ENCODE measurements around the gene NTRK2. TPM values are rescaled to one million over a fixed set of nuclear protein-coding genes. Genes with fewer than 3 reads are reported as not detected.
"Not testable (repeated sequence)": the region's sequence is repeated elsewhere in the genome, so short reads cannot be mapped to it uniquely, and the experiment has no call there.

Gene NTRK2
- total RNA-seq, 1 donor from 2014 or later, result 65.0 TPM

DNA sequence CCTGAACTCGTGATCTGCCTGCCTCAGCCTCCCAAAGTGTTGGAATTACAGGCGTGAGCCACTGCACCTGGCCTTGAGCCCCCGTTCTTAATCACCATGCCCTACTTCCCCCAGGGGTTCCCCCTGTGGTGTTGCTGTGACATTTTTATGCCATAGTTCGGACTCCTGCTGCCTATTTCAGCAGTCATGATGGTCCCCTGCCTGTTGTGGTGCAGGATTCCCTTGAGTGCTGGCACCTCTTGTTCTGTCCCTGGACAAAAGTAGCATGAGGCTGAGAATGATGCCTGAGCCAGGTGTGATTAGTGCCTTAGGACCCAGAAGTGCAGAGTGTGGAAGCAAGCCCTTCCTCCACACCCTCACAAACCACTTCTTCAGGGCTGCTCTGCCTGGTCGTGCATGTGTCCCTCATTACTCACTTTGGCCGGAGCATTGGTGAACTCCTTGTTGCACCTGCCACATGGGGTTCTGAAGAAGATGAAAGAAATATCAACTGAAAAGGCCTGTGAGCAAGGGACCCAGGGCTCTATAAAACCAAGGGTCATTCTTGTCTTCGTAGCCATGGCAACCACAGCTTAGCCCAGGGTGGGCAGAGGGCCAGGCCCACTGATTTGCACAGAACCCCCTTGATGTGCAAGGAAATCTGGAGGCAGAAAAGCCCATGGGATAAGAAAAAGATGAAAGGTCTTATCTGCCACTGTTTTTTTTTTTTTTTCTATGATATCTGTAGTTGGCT is 228.0 kb downstream of the NTRK2 start:
- no peak overlapping the region for H3K4me3 Mint-ChIP-seq
- H3K27ac Mint-ChIP-seq, result no peak overlapping the region
- peaks cover 47% of the 10 kb centered on the region for H3K4me1 Mint-ChIP-seq
- H3K27me3 Mint-ChIP-seq (ENCODE audit: low read depth), result no peaks in the 10 kb centered on the region
- DNase-seq (ENCODE audit: low spot score in 2 of 2, unreplicated experiment in 2 of 2), result no peak
- no peaks in the 10 kb centered on the region for H3K36me3 Mint-ChIP-seq
- TF ChIP-seq, protein P1, sequence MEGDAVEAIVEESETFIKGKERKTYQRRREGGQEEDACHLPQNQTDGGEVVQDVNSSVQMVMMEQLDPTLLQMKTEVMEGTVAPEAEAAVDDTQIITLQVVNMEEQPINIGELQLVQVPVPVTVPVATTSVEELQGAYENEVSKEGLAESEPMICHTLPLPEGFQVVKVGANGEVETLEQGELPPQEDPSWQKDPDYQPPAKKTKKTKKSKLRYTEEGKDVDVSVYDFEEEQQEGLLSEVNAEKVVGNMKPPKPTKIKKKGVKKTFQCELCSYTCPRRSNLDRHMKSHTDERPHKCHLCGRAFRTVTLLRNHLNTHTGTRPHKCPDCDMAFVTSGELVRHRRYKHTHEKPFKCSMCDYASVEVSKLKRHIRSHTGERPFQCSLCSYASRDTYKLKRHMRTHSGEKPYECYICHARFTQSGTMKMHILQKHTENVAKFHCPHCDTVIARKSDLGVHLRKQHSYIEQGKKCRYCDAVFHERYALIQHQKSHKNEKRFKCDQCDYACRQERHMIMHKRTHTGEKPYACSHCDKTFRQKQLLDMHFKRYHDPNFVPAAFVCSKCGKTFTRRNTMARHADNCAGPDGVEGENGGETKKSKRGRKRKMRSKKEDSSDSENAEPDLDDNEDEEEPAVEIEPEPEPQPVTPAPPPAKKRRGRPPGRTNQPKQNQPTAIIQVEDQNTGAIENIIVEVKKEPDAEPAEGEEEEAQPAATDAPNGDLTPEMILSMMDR (IDR thresholded peaks at IDR 0.05; ENCODE audit: unreplicated experiment), result no peak
- H3K9me3 Mint-ChIP-seq, result no peaks in the 10 kb centered on the region

DNA sequence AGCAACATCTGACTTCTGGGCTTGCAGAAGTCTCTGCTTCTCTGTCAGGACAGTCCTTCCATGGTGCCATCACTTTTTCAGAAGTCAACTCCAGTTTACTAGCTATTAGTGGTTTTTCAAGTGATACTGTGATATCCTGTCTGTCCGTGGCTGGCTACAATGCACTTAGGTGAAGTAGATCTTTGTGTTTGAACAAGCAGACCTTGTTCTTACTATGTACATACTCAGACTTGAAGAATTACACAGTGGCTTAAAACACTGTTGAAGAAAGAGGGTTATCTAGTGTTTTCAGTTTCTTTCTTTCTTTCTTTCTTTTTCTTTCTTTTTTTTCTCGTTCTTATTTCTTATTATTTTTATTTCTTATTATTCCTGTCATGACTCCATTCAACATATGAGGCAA is 228.7 kb downstream of the NTRK2 start:
- TF ChIP-seq, protein P1 (IDR thresholded peaks at IDR 0.05; ENCODE audit: unreplicated experiment), result no peak
- no peak for DNase-seq (ENCODE audit: low spot score in 2 of 2, unreplicated experiment in 2 of 2)
- no peaks in the 10 kb centered on the region for H3K36me3 Mint-ChIP-seq
- H3K27ac Mint-ChIP-seq, result no peak overlapping the region
- H3K9me3 Mint-ChIP-seq, result peaks cover 2% of the 10 kb centered on the region
- peaks cover 41% of the 10 kb centered on the region for H3K4me1 Mint-ChIP-seq
- H3K4me3 Mint-ChIP-seq, result no peak overlapping the region
- no peaks in the 10 kb centered on the region for H3K27me3 Mint-ChIP-seq (ENCODE audit: low read depth)

DNA sequence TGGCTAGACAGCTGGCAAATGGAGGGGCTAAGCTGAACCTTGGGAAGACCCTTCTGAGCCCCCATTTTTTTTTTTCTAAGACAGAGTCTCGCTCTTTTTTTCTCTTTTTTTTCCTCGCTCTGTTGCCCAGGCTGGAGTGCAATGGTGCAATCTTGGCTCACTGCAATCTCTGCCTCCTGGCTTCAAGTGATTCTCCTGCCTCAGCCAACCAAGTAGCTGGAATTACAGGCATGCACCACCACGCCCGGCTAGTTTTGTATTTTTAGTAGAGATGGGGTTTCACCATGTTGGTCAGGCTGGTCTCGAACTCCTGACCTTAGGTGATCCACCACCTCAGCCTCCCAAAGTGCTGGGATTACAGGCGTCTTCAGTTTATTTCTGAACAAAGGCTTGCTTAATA is 229.1 kb downstream of the NTRK2 start:
- peaks cover 37% of the 10 kb centered on the region for H3K4me1 Mint-ChIP-seq
- not testable (repeated sequence) for H3K36me3 Mint-ChIP-seq, H3K4me3 Mint-ChIP-seq

DNA sequence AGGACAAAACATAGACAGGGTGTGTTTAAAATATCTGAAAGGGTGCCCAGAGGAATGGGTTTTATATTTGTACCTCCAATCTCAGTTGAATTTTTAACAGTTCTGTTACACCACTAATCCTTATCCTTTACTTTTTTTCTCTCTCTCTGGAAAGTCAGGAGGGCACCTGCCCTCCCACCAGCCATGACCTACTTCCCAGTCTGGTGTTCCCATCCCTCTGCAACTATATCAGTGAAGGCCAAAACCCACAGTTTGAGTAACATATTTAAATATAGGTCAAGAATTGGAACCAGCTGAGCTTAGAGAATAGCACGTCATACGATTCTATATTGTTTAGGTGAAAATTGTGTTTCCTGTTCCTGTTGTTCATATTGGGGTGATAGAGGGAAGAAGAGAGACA is 229.8 kb downstream of the NTRK2 start:
- peaks cover 32% of the 10 kb centered on the region for H3K4me1 Mint-ChIP-seq
- H3K4me3 Mint-ChIP-seq, result no peak overlapping the region
- H3K27ac Mint-ChIP-seq, result no peak overlapping the region
- no peaks in the 10 kb centered on the region for H3K27me3 Mint-ChIP-seq (ENCODE audit: low read depth)
- no peak for DNase-seq (ENCODE audit: low spot score in 2 of 2, unreplicated experiment in 2 of 2)
- TF ChIP-seq, protein P1 (IDR thresholded peaks at IDR 0.05; ENCODE audit: unreplicated experiment), result no peak
- peaks cover 8% of the 10 kb centered on the region for H3K9me3 Mint-ChIP-seq
- H3K36me3 Mint-ChIP-seq, result no peaks in the 10 kb centered on the region

More for the DNA sequence above, 229.1 kb downstream of the NTRK2 start:
- H3K9me3 Mint-ChIP-seq; DNase-seq (ENCODE audit: low spot score in 2 of 2, unreplicated experiment in 2 of 2); H3K27me3 Mint-ChIP-seq (ENCODE audit: low read depth); H3K27ac Mint-ChIP-seq: not testable (repeated sequence)

DNA sequence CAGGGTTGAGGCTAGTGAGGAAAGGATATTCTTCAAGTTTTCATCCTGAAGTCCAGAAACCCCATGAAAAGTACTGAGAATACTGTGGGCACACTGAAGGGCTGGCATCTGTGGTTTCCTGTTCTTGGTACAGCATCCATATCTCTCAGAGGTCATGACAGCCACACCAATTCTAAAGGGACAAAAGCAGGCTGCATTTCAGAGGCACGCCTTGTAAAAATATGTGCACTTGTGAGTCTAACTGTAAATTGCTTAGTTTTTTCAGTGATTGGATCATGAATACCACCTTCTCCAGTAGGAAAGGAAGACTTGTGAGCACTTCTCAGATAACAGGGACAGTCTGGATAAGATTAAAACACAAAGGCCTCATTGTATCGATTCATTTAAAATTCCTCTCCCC is 230.9 kb downstream of the NTRK2 start:
- no peaks in the 10 kb centered on the region for H3K36me3 Mint-ChIP-seq
- H3K9me3 Mint-ChIP-seq, result peaks cover 8% of the 10 kb centered on the region
- H3K27ac Mint-ChIP-seq, result no peak overlapping the region
- H3K4me3 Mint-ChIP-seq, result no peak overlapping the region
- H3K27me3 Mint-ChIP-seq (ENCODE audit: low read depth), result peaks cover 2% of the 10 kb centered on the region
- TF ChIP-seq, protein P1 (IDR thresholded peaks at IDR 0.05; ENCODE audit: unreplicated experiment), result no peak
- H3K4me1 Mint-ChIP-seq, result peaks cover 25% of the 10 kb centered on the region
- no peak for DNase-seq (ENCODE audit: low spot score in 2 of 2, unreplicated experiment in 2 of 2)

DNA sequence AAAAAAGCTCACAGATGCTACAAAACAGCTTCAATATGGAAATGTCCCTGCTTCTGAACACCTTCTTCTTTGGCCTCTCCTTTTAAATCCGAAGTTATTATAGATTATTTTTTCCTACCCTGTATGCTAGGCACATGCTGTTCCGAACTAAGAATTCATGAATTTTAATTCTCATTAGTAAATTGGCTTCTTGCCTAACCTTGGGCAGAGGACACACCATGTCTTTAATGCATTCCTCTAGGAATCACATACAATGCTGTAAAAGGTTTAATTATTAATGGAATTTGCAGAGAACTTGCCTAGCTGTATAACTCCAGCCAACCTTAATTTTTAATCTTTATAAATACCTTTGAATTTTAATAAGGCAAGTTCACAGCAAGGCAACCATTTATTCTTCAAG is 234.4 kb downstream of the NTRK2 start:
- peaks cover 9% of the 10 kb centered on the region for H3K4me1 Mint-ChIP-seq
- no peaks in the 10 kb centered on the region for H3K36me3 Mint-ChIP-seq
- no peak overlapping the region for H3K27ac Mint-ChIP-seq
- no peak overlapping the region for H3K4me3 Mint-ChIP-seq
- DNase-seq (ENCODE audit: low spot score in 2 of 2, unreplicated experiment in 2 of 2), result no peak
- peaks cover 9% of the 10 kb centered on the region for H3K27me3 Mint-ChIP-seq (ENCODE audit: low read depth)
- TF ChIP-seq, protein P1 (IDR thresholded peaks at IDR 0.05; ENCODE audit: unreplicated experiment), result no peak
- peaks cover 8% of the 10 kb centered on the region for H3K9me3 Mint-ChIP-seq
